ENCODE data around the gene TRPT1. TPM values are rescaled to one million over a fixed set of nuclear protein-coding genes. Genes with fewer than 3 reads are reported as not detected.

TRPT1 gene
- polyA plus RNA-seq, 2 of the 4 experiments (the other 2 are of a cell fraction): 18.6 to 28.5 TPM

- FAIRE-seq (no peak), DNase-seq (ENCODE audit: low read depth in 1 of 2, low spot score in 1 of 2) (no peak), ATAC-seq (no peak)
- H3K27ac ChIP-seq: no peak overlapping the region
- H3K4me3 ChIP-seq: no peak overlapping the region
- H3K4me2 ChIP-seq: no peak overlapping the region
- POLR2A ChIA-PET: interaction anchor here (0.6 to 0.7 kb wide), 2 partner anchors 11 to 14 kb away, joined by 3 to 5 read pairs; no protein-coding TSS in a partner anchor
- CTCF ChIA-PET: interaction anchor here (1.0 to 20.3 kb wide), 2 partner anchors 11 to 22 kb away, joined by 3 to 254 read pairs; partner anchors contain the start of genes DNAJC4, NUDT22 and TRPT1
- no peaks in the 10 kb centered on the region for H3K4me1 ChIP-seq
- TF ChIP-seq EHMT2 (IDR thresholded peaks at IDR 0.05; ENCODE audit: low read depth) (no peak), NFE2L2 (conservative IDR thresholded peaks at IDR 0.05; ENCODE audit: low read length) (no peak), TFCP2L1 (CRISPR knock-in tag; IDR thresholded peaks at IDR 0.05) (no peak), HOXB5 (CRISPR knock-in tag; IDR thresholded peaks at IDR 0.05) (no peak), BCL3 (IDR thresholded peaks at IDR 0.05) (no peak), ZSCAN20 (CRISPR knock-in tag; IDR thresholded peaks at IDR 0.05) (no peak), FOSB (CRISPR knock-in tag; IDR thresholded peaks at IDR 0.05) (no peak)
- 91% methylated on average over 2 of the region's 2 CpGs for WGBS (ENCODE audit: missing lambda C conversion rate)
- H3K9me3 ChIP-seq: no peaks in the 10 kb centered on the region
Measured at GRCh38 chr11:64198511-64198910, 27.5 kb downstream of the TRPT1 start.

GRCh38 chr11:64196626-64197025, 29.4 kb downstream of the TRPT1 start:
- ATAC-seq (no peak), DNase-seq (ENCODE audit: low read depth in 1 of 2, low spot score in 1 of 2) (no peak), FAIRE-seq (no peak)
- Histone ChIP-seq H3K9me3 (no peaks in the 10 kb centered on the region), H3K4me3 (no peak overlapping the region), H3K4me2 (no peak overlapping the region), H3K4me1 (no peaks in the 10 kb centered on the region), H3K27ac (no peak overlapping the region)
- no peak for TF ChIP-seq EHF (CRISPR knock-in tag; IDR thresholded peaks at IDR 0.05)
- no peak for TF ChIP-seq REST (IDR thresholded peaks at IDR 0.05)
- TF ChIP-seq NPAS2 (CRISPR knock-in tag; IDR thresholded peaks at IDR 0.05; ENCODE audit: borderline replicate concordance): no peak
- TF ChIP-seq NFE2L2 (conservative IDR thresholded peaks at IDR 0.05; ENCODE audit: low read length): no peak
- no peak for TF ChIP-seq PHF8 (IDR thresholded peaks at IDR 0.05; ENCODE audit: borderline replicate concordance, low read depth)
- no peak for TF ChIP-seq ESRRA (IDR thresholded peaks at IDR 0.05; ENCODE audit: borderline replicate concordance, low read length)
- WGBS (ENCODE audit: missing lambda C conversion rate): 93% methylated on average over 9 of the region's 9 CpGs
- ChIA-PET CTCF (interaction anchor here (1.1 to 20.3 kb wide), 3 partner anchors 10 to 24 kb away, joined by 3 to 254 read pairs (median 8); partner anchors contain the start of genes DNAJC4, FERMT3, NUDT22 and STIP1), POLR2A (interaction anchor here (1.4 kb wide), 1 partner anchor 11 kb away, joined by 4 read pairs; the partner anchor contains the start of gene STIP1)

GRCh38 chr11:64192434-64192833, 33.6 kb downstream of the TRPT1 start:
- POLR2A ChIA-PET: no interaction called here

More at GRCh38 chr11:64192434-64192833, 33.6 kb downstream of the TRPT1 start:
- FAIRE-seq: no peak
- TF ChIP-seq SREBF2 (IDR thresholded peaks at IDR 0.05): no peak
- no peak for TF ChIP-seq ATOH8 (CRISPR knock-in tag; IDR thresholded peaks at IDR 0.05; ENCODE audit: low read depth)
- no peak for TF ChIP-seq JUNB (IDR thresholded peaks at IDR 0.05)
- TF ChIP-seq PHF8 (IDR thresholded peaks at IDR 0.05; ENCODE audit: borderline replicate concordance, low read depth): no peak
- no peak for TF ChIP-seq RARB (CRISPR knock-in tag; IDR thresholded peaks at IDR 0.05)
- TF ChIP-seq RNF2 (IDR thresholded peaks at IDR 0.05; ENCODE audit: borderline replicate concordance, low read depth): no peak
- no peak for TF ChIP-seq EHMT2 (IDR thresholded peaks at IDR 0.05; ENCODE audit: low read depth)
- no peak for TF ChIP-seq CEBPB (IDR thresholded peaks at IDR 0.05)
- no peak for TF ChIP-seq HOXB5 (CRISPR knock-in tag; IDR thresholded peaks at IDR 0.05)
- TF ChIP-seq NR3C1 (IDR thresholded peaks at IDR 0.05): no peak
- no peak for TF ChIP-seq ZC3H11A (IDR thresholded peaks at IDR 0.05)
- no peak for TF ChIP-seq FOXS1 (CRISPR knock-in tag; IDR thresholded peaks at IDR 0.05)
- no peak for TF ChIP-seq RAD21 (conservative IDR thresholded peaks at IDR 0.05 in 1 of 2, IDR thresholded peaks at IDR 0.05 in 1 of 2)
- Histone ChIP-seq H3K9me3 (no peaks in the 10 kb centered on the region), H3K4me2 (no peak overlapping the region), H3K4me1 (no peaks in the 10 kb centered on the region; the same call in none of the 3 replicates), H3K4me3 (no peak overlapping the region), H3K27ac (no peak overlapping the region)
- no peak for ATAC-seq
- CTCF ChIA-PET: interaction anchor here (1.0 to 4.5 kb wide), 3 partner anchors 12 to 60 kb away, joined by 3 to 25 read pairs (median 7); partner anchors contain the start of gene FERMT3
- no peak for DNase-seq (ENCODE audit: low read depth in 1 of 2, low spot score in 1 of 2)
- WGBS (ENCODE audit: missing lambda C conversion rate): 97% methylated on average over 5 of the region's 5 CpGs

All from A549 (cell line).